Ovary (tissue), 9 donors: ENCODE measurements around the gene GNL3. TPM values are rescaled to one million over a fixed set of nuclear protein-coding genes. Genes with fewer than 3 reads are reported as not detected.

ENCODE experiments used
- DNase-seq, 5 donors: peaks; one replicate each; pipeline ENCODE4 v3.0.0-alpha.2; 2019 to 2020
- H3K27ac ChIP-seq, 2 donors: fragments of 200-600 bp; one replicate each; pipeline versions ENCODE4 v1.5.1 to v1.8.0; 2019 to 2022
- H3K27me3 ChIP-seq: fragments of 200-600 bp; one replicate; pipeline ENCODE4 v1.8.0; 2022
- H3K36me3 ChIP-seq: fragments of 200-600 bp; sonication (generic); one replicate; pipeline ENCODE4 v1.5.1; 2019
- H3K4me1 ChIP-seq: one replicate; pipeline ENCODE4 v1.8.1; 2013; ENCODE audit warnings: mild to moderate bottlenecking, moderate library complexity; ENCODE audit not compliant: insufficient read depth
- H3K4me3 ChIP-seq: fragments of 200-600 bp; sonication (generic); one replicate; pipeline ENCODE4 v1.5.1; 2017
- H3K9me3 ChIP-seq, 2 donors: fragments of 200-600 bp in 1 of 2; sonication (generic) in 1 of 2; one replicate each; pipeline versions ENCODE4 v1.5.1 to v1.8.1; 2013 to 2019; ENCODE audit warnings: mild to moderate bottlenecking in 1 of 2, moderate library complexity in 1 of 2
- EP300 ChIP-seq: sonication (generic); formaldehyde crosslinking; IDR thresholded peaks from one replicate; pipeline ENCODE4 v1.6.1; 2017; ENCODE audit warnings: antibody characterized with exemption
- POLR2A ChIP-seq: fragments of 450-650 bp; IDR thresholded peaks from one replicate; pipeline ENCODE4 v1.6.1; 2017; ENCODE audit warnings: antibody characterized with exemption, mild to moderate bottlenecking, moderate library complexity
- WGBS, 3 donors: extraction: QIAGEN DNeasy Blood & Tissue Kit in 1 of 3; methylation state at CpG; one replicate each; pipeline versions ENCODE4 v1.1.5 to v1.1.7; 2013 to 2017; 5-methylcytosine and 5-hydroxymethylcytosine counted together
- intact Hi-C, 4 donors: fragments of 100-400 bp; cut with DNase I; formaldehyde crosslinking; loops; one replicate each; pipeline versions ENCODE4 v1.11.0 to v1.15.1; 2022 to 2023
- polyA plus RNA-seq, 2 donors: library from polyadenylated mRNA; stranded (reverse); fragments of 200-250 nt in 1 of 2; fragments of 350-450 nt in 1 of 2; fragmentation: Illumina TruSeq in 1 of 2; extraction: RNeasy Lipid Tissue Mini Kit (QIAGEN cat#74804) in 1 of 2; gene quantifications; one replicate each; pipeline ENCODE4 v1.2.3, GENCODE V29; 2013 to 2014
- total RNA-seq, 7 donors: library from RNA; depleted of rRNA in 2 of 7; stranded (reverse); fragments of >200 nt in 2 of 7; fragmentation: NEBNext Ultra II Directional in 3 of 7; extraction: Animal tissue kit (Norgen Biotek cat#: 25700) in 3 of 7; gene quantifications; one replicate each; pipeline versions ENCODE4 v1.1.0 to v1.2.4, GENCODE V29; 2016 to 2023
- TF ChIP-seq, protein P1 (sequence below), 3 donors: fragments of 450-650 bp in 2 of 3; fragments of 200-600 bp in 1 of 3; IDR thresholded peaks; one replicate each; pipeline versions ENCODE4 v1.5.1 to v1.8.0; 2016 to 2022; ENCODE audit warnings: antibody characterized with exemption in 3 of 3, mild to moderate bottlenecking in 1 of 3
- donor health status: DM: no; HTN: no; CAD: no; lungs with moderate emphysema.
- donor health status: DM: no; HTN: no; CAD: no.
- donor health status: Bipolar disorder and iron deficiency.
- donor health status: DM: yes; HTN: yes; CAD: no.
- donor health status: DM: no; HTN: no; CAD: no.
- donor health status: DM: yes; HTN: yes; CAD: no.

Gene GNL3
- total and polyA plus RNA-seq, 9 donors = 39.6 to 82.7 (median 59.3) TPM

DNA sequence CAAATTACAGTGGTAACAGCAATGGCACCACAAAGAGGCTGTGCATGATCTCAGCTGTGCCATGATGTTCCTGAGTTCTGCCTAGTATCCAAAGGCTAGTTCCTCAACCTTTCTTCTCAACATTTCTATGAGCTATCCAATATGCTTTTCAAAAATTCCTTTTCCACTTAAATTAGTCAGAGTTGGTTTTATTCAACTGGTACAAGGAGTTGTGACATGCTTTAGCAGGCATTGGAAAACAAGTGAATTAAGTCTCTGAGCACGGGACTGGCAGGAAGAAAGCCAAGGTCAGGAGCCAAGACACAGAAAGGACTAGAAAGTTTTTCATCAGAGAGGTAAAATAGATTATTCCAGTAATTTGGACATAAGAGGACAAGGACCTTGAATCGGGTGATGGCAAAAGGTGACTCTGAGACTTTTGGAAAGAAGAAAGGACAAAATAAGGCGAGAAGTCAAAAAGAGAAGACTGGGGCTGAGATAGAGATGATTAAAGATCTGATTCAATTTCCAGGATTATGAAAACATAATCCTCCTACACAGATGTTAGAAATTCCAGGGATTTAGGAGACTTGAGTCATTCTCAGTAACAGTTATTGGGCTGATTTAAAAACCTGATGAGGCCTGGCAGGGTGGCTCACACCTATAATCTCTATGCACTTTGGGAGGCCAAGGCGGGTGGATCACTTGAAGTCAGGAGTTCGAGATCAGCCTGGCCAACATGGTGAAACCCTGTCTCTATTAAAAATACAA, 36.2 kb upstream of the GNL3 start:
- intact Hi-C loops = no loop called here
- Histone ChIP-seq H3K9me3 (no peaks in the 10 kb centered on the region), H3K36me3 (no peaks in the 10 kb centered on the region), H3K4me3 (no peak overlapping the region), H3K4me1 (no peaks in the 10 kb centered on the region), H3K27me3 (no peaks in the 10 kb centered on the region), H3K27ac (no peak overlapping the region)
- TF ChIP-seq EP300 (no peak), POLR2A (no peak)
- TF ChIP-seq, protein P1, sequence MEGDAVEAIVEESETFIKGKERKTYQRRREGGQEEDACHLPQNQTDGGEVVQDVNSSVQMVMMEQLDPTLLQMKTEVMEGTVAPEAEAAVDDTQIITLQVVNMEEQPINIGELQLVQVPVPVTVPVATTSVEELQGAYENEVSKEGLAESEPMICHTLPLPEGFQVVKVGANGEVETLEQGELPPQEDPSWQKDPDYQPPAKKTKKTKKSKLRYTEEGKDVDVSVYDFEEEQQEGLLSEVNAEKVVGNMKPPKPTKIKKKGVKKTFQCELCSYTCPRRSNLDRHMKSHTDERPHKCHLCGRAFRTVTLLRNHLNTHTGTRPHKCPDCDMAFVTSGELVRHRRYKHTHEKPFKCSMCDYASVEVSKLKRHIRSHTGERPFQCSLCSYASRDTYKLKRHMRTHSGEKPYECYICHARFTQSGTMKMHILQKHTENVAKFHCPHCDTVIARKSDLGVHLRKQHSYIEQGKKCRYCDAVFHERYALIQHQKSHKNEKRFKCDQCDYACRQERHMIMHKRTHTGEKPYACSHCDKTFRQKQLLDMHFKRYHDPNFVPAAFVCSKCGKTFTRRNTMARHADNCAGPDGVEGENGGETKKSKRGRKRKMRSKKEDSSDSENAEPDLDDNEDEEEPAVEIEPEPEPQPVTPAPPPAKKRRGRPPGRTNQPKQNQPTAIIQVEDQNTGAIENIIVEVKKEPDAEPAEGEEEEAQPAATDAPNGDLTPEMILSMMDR (IDR thresholded peaks at IDR 0.05) = no peak
- no peak for DNase-seq
- WGBS, 3 donors = 62 to 80% (median 73%) methylated on average over 5 of the region's 5 CpGs

DNA sequence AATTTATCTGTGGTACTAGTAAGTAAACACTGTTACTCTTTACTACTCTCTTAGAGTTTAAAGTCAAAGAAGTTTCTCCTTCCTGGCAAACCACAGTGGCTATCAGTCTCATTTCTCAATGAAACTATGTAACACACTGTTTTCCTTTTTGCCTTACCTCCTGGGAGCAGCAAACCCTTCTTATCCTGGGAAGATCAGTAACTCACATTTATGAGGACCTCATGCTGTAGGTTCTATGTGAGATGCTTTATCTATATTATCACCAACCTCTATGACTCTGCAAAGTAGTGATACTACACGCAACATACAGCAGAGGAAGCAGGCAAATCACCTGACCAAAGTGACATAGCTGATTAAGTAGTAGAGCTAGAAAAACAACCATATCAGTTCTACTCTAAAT, 35.4 kb upstream of the GNL3 start:
- TF ChIP-seq, protein P1 (IDR thresholded peaks at IDR 0.05) = no peak
- TF ChIP-seq EP300 = no peak
- H3K36me3 ChIP-seq = no peaks in the 10 kb centered on the region
- no peaks in the 10 kb centered on the region for H3K27me3 ChIP-seq
- intact Hi-C loops = no loop called here
- no peaks in the 10 kb centered on the region for H3K4me1 ChIP-seq
- DNase-seq = no peak
- no peaks in the 10 kb centered on the region for H3K9me3 ChIP-seq
- no peak overlapping the region for H3K4me3 ChIP-seq
- 95 to 96% (median 95%) methylated on average over 1 of the region's 1 CpG for WGBS, 3 donors
- no peak overlapping the region for H3K27ac ChIP-seq

DNA sequence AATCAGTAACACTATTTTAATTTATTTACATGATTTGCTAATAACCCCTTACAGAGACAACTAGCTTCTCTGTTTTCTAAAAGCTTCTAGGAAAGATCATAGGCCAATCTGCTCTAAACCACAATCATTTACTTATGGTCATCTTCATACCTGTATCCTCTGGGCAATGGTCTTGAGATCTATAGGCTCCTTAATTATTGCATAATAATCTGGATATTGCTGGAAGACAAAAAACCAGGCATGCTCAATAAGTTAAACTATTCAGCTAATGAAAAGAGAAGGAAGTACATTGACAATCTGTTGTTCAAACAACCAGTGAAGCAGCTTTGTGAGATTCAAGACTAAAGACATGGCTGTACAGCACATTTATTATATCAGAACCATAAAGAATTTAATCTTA, 34.2 kb upstream of the GNL3 start:
- Histone ChIP-seq H3K27me3 (no peaks in the 10 kb centered on the region), H3K4me3 (no peak overlapping the region), H3K4me1 (no peaks in the 10 kb centered on the region), H3K27ac (no peak overlapping the region), H3K9me3 (no peaks in the 10 kb centered on the region), H3K36me3 (no peaks in the 10 kb centered on the region)
- intact Hi-C loops = no loop called here
- TF ChIP-seq, protein P1 (IDR thresholded peaks at IDR 0.05) = no peak
- TF ChIP-seq EP300 (no peak), POLR2A (no peak)
- DNase-seq = no peak

DNA sequence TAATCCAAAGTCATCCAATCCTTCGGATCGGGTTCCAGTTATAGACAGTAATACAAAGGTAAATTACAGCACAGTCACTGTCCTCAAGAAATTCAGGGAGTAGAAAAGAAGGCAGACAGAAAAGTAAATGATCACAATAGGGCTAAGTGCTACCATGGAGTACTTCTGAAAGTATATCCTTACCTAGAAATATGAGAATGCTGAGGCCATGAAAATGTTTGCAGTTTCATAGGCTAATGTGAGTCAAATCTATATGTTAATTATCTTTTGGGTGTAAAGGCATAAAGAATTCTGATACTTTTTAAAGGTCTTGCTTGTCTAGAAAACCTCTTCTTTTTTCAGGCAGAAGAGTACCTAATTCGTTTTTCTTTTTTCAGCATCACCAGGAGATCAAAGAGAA, 29.9 kb upstream of the GNL3 start:
- Histone ChIP-seq H3K36me3 (no peaks in the 10 kb centered on the region), H3K4me1 (no peaks in the 10 kb centered on the region), H3K4me3 (no peak overlapping the region), H3K27me3 (no peaks in the 10 kb centered on the region), H3K9me3 (no peaks in the 10 kb centered on the region), H3K27ac (no peak overlapping the region)
- WGBS, 3 donors = 94 to 96% (median 95%) methylated on average over 3 of the region's 3 CpGs
- intact Hi-C loops = no loop called here
- no peak for DNase-seq
- TF ChIP-seq POLR2A = no peak
- TF ChIP-seq EP300 = no peak
- TF ChIP-seq, protein P1 (IDR thresholded peaks at IDR 0.05) = no peak
